Smooth muscle cell of the brain vasculature (primary cell): Measurements from ENCODE around the gene RFXANK.

Experiments used
- DNase-seq: peaks from one replicate; pipeline ENCODE4 v3.0.0-alpha.2; 2012; ENCODE audit warnings: low read depth, low spot score

Gene RFXANK

GRCh38 chr19:19232261-19232721, 40.2 kb downstream of the RFXANK start:
- DNase-seq = no peak

- DNase-seq = no peak
Measured at GRCh38 chr19:19234220-19234816, 42.3 kb downstream of the RFXANK start.

- no peak for DNase-seq
Measured at GRCh38 chr19:19236173-19236572, 44.1 kb downstream of the RFXANK start.

- DNase-seq = no peak
Measured at GRCh38 chr19:19238126-19238894, 46.3 kb downstream of the RFXANK start.

- no peak for DNase-seq
Measured at GRCh38 chr19:19239675-19240074, 47.6 kb downstream of the RFXANK start.

GRCh38 chr19:19240476-19240875, 48.4 kb downstream of the RFXANK start:
- no peak for DNase-seq

- no peak for DNase-seq
Measured at GRCh38 chr19:19250196-19250801, 58.2 kb downstream of the RFXANK start.
